Tibial nerve (tissue), 4 donors: ENCODE data around the gene ERC2.

Source experiments
- CTCF ChIP-seq, 5 experiments: fragments of 200-600 bp in 3 of 5; fragments of 450-650 bp in 2 of 5; sonication (generic) in 3 of 5; IDR thresholded peaks; one replicate each; pipeline ENCODE4 v1.5.1; 2016 to 2019; ENCODE audit warnings: antibody characterized with exemption in 5 of 5, mild to moderate bottlenecking in 3 of 5, moderate library complexity in 2 of 5
- EP300 ChIP-seq, 2 donors: sonication (generic); formaldehyde crosslinking; IDR thresholded peaks; one replicate each; pipeline ENCODE4 v1.6.1; 2017; ENCODE audit warnings: antibody characterized with exemption in 2 of 2, mild to moderate bottlenecking in 1 of 2
- POLR2A ChIP-seq, 2 donors: fragments of 450-650 bp; IDR thresholded peaks; one replicate each; pipeline ENCODE4 v1.6.1; 2017; ENCODE audit warnings: antibody characterized with exemption in 2 of 2, mild to moderate bottlenecking in 2 of 2, moderate library complexity in 2 of 2

GRCh38 chr3:55697177-55697865, 770.9 kb downstream of the ERC2 start:
- TF ChIP-seq CTCF (IDR thresholded peaks at IDR 0.05): no peak
- no peak for TF ChIP-seq POLR2A (IDR thresholded peaks at IDR 0.05)
- TF ChIP-seq EP300 (IDR thresholded peaks at IDR 0.05): no peak
